ENCODE results near the gene SPRR2B.
"Not testable (repeated sequence)": the region's sequence is repeated elsewhere in the genome, so short reads cannot be mapped to it uniquely, and the experiment has no call there.

Gene SPRR2B

DNA sequence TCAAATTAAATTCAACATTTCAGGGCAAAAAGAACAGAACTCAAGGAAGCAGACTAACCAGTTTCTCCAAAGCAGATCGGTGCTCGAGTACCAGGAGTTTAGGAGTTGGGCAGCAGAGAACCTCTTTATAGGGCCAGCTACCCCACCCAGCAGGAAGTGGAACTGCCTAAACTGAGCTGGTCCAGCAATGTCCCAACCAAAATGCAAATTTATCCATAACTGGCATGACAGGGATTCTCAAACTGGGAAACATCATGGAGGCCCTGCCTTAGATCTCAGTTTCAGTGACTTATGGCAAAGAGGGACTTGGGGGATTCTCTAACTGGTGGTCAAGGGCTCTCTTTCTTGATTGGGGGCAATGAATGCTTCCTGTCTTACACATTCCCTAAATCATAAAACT, at the start of gene SPRR2B:
Gene SPRR2B, minus strand, starts transcription at position 101 of the 400 bp plus-strand sequence. CDS start 772 bp downstream, outside the sequence.
- DNase-seq, result no peak

DNA sequence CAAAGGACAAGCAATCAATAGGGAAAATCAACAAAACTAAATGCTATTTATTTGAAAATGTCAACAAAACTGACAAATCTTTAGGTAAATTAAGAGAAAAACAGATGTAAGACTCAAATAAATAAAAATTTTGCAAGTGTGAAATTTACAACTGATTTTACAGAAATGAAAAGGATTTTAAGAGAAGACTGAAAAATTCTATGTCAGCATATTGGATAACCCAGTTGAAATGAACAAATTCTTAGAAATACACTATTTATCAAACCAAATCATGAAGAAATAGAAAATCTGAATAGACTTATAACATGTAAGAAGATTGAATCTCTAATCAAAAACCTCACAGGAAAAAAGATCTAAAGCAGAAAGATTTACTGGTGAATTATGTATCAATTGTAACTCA, 49.5 kb upstream of the SPRR2B start:
- no peak for DNase-seq

DNA sequence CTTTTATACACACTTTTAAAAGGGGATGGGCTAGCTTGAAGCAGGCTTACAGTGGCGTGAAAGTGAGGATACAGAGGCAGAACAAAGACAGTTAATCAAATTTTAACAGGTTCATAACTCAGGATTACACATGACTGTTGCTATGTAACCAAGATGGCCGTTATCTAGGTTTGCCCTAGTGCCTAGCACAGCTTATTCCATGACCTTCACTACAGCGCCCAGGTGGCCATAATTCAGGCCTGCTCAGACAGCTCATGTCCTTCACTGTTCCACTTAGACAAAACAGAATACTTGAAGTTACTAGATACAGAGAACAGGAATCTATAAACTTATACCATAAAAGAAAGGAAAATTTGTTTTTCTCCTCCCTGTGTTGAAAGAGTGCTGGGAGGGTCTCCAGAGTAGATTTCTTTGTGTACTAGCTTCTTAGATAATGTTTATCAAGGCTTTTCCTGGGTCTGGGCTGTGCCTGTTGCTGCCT, 48.1 kb upstream of the SPRR2B start:
- no peak for DNase-seq

DNA sequence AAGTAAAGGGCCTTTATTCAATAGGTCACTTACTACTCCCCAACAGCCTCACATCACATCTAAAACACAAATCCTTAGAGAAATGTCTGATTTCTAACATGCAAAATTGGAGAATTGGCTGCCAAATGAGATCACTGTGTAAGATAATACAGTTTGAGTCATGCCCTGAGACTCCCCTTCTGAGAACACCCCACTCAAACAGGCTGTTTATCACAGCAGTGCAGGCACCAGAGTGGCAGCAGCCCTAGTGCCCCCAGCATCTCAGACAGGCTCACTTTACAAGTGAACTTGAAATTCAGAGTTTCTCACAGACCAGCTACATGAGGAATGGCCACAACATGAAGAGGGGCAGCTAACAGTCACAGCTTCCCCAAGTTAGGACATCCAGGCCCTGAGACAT, 43.9 kb upstream of the SPRR2B start:
- not testable (repeated sequence) for DNase-seq

DNA sequence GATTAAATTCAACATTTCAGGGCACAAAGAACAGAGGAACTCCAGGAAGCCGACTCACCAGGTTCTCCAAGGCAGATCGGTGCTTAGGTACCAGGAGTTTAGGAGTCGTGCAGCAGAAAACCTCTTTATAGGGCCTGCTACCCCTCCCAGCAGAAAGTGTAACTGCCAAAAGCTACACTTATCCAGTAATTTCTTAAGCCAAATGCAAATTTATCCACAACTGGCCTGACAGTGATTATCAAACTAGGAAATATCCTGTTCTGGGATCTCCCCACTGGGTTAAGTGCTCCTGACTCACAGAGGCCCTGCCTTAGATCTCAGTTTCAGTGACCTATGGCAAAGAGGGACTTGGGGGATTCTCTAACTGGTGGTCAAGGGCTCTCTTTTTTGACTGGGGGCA, 42.0 kb upstream of the SPRR2B start, which contains the start of gene SPRR2F:
Gene SPRR2F, minus strand, starts transcription at position 101 of the 400 bp plus-strand sequence. CDS start 783 bp downstream, outside the sequence.
- no peak for DNase-seq

DNA sequence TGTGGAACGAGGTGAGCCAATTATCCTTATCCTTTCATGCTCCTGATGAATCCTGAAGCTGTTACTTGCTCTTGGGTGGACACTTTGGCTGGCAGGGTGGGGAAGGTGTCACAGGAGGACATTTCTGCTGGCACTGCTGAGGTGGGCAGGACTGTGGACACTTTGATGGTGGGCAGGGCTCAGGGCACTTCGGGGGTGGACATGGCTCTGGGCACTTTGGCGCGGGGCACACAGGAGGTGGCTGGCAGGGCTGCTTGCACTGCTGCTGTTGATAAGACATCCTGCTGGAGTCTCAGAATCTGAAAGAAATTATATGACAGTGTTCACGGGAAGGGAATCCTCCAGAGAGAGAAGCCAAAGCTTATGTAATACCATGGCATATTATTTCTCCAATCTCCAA, 41.0 kb upstream of the SPRR2B start:
- DNase-seq, result not testable (repeated sequence)

DNA sequence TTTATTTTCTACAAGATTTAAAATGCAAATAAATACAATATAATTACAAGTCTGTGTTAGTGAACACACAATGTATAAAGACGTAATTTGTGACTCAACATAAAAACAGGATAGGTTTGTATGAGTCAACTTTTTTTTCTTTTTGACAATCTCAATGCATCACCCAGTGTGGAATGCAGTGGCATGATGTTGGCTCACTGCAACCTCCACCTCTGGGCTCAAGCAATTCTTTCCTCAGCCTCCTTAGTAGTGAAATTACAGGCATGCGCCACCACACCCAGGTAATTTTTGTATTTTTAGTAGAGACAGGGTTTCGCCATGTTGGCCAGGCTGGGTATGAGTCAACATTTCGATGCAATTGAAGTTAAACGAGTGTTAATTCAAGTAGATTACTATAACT, 28.8 kb upstream of the SPRR2B start:
- no peak for DNase-seq

DNA sequence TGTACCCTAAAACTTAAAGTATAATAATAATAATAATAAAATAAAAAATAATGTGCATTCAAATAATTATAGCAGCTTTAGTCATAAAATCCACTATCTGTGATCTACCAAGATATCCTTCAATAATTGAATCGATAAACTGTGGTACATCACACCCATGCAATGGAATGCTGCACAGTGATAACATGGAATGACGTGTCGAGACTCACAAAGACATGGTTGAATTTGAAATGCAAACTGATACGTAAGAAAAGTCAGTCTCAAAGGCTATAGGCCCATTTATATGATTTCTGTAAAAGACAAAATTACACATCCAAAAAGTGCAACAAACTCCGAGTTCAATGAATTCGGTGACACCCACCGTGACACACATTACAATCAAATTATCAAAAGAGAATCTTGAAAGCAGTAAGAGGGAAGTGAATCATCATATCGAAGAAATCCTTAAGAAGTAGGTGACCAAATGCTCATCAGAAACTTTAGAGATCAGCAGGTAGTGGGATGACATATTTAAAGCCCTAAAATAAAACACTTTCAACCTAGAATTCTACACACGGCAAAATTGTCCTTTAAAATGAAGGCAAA, 28.1 kb upstream of the SPRR2B start:
- DNase-seq, result no peak

DNA sequence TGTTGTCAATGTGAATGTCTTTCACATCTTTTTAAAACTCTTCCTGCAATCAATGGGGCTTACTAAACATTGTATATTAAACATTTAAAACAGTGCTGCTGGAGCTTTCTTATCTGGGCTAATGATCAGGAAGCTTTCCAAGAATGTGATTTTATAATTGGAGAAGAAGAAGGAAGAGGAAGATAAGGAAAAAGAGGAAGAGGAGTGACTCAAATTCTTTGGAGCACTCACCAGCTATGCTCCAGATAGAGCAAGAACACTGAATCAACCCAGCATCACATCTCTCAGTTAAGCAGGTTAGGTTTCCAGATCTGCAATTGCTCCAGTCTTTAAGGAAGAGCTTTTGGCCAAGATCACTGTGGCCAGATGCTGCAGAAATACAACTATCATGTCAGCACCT, 24.4 kb upstream of the SPRR2B start:
- no peak for DNase-seq

DNA sequence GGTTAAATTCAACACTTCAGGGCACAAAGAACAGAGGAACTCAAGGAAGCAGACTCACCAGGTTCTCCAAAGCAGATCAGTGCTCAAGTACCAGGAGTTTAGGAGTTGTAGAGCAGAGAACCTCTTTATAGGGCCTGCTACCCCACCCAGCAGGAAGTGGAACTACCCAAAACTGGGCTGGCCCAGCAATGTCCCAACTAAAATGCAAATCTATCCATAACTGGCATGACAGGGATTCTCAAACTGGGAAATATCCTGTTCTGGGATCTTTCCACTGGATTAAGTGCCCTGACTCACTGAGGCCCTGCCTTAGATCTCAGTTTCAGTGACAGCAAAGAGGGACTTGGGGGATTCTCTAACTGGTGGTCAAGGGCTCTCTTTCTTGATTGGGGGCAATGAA, 23.0 kb upstream of the SPRR2B start, which contains the start of gene SPRR2E:
Gene SPRR2E, minus strand, starts transcription at position 101 of the 400 bp plus-strand sequence. CDS start 775 bp downstream, outside the sequence.
- DNase-seq, result no peak

DNA sequence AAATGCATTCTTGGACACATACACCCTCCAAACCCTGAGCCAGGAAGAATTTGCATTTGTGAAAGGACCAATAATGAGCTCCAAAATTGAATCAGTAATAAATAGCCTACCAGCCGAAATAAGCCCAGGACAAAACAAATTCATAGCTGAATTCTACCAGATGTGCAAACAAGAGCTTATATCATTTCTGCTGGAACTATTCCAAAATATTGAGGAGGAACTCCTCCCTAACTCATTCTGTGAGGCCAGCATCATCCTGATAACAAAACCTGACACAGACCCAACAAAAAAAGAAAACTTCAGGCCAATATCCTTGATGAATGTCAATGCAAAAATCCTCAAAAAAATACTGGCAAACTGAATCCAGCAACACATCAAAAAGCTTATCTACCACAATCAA, 16.2 kb upstream of the SPRR2B start:
- DNase-seq, result no peak

DNA sequence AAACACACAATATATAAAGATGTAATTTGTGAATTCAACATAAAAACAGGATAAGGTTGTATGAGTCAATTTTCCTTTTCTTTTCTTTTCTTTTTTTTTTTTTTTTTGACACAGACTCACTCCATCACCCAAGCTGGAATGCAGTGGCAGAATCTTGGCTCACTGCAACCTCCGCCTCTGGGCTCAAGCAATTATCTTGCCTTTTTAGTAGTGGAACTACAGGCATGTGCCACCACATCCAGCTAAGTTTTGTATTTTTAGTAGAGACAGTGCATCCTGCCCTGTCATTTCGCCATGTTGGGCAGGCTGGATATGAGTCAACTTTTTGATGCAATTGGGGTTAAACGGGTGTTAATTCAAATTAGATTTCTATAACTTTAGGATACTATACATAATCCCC, 10.3 kb upstream of the SPRR2B start:
- no peak for DNase-seq

DNA sequence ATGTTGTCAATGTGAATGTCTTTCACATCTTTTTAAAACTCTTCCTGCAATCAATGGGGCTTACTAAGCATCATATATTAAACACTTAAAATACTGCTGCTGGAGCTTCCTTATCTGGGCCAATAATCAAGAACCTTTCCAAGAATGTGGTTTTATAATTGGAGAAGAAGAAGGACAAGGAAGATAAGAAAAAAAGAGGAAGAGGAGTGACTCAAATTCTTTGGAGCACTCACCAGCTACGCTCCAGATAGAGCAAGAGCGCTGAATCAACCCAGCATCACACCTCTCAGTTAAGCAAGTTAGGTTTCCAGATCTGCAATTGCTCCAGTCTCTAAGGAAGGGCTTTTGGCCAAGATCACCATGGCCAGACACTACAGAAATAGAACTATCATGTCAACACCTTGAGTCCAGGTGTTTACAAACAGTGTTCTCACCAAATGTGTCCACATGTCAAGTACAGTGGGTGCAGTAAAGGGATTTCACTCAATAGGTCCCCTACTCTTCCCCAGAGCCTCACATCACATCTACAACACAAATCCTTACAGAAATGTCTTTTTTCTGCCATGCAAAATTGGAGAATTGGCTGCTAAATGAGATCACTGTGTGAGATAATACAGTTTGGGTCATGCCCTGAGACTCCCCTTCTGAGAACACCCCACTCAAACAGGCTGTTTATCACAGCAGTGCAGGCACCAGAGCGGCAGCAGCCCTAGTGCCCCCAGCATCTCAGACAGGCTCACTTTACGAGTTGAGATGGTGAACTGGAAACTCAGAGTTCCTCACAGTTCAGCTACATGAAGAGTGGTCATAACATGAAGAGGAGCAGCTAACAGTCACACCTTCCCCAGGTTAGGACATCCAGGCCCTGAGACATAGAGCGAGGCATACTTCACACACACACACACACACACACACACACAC, 1.7 kb upstream of the SPRR2B start:
- no peak for DNase-seq

DNA sequence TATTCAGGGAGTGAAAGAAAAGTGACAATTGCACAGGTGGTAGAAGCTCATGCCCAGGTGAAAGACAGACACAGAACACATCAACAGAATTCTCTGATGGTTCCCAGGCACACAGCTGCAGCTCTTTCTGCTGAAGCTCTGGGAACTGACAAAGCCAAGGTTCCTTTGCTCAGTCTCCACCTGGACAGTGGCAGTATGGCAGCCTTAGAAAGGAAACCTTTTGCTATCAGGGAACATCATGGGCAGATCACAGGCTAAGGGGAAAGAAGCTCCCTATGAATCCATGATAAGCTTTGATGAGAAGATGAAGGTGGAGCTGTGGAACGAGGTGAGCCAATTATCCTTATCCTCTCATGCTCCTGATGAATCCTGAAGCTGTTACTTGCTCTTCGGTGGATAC, 1.2 kb downstream of the SPRR2B start:
- DNase-seq, result no peak

DNA sequence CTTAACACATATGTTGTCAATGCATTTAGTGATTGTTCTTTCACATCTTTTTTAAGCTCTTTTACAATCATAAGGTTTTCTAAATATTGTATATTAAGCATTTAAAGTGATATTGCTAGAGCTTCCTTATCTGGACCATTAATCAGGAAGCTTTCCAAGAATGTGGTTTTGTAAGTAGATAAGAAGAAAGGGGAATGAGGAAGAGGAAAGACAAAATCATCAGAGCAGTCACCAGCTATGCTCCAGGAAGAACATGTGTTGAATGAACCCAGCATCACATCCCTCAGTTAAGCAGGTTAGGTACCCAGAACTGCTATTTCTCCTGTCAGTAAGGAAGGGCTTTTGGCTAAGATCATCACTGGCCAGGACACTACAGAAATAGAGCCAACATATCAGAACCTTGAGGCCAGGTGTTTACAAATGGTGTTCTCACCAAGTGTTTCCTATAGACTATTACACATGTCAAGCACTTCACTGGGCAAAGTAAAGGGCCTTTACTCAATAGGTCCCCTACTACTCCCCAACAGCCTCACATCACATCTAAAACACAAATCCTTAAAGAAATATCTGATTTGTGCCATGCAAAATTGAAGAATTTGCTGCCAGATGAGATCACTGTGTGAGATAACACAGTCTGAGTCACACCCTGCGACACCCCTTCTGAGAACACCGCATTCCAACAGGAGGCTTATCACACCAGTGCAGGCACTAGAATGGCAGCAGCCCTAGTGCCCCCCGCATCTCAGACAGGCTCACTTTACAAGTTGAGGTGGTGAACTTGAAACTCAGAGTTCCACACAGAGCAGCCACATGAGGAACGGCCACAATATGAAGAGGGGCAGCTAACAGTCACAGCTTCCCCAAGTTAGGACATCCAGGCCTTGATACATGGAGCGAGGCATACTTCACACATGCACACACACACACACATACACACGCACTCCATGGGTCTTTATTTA, 12.3 kb downstream of the SPRR2B start:
- no peak for DNase-seq

DNA sequence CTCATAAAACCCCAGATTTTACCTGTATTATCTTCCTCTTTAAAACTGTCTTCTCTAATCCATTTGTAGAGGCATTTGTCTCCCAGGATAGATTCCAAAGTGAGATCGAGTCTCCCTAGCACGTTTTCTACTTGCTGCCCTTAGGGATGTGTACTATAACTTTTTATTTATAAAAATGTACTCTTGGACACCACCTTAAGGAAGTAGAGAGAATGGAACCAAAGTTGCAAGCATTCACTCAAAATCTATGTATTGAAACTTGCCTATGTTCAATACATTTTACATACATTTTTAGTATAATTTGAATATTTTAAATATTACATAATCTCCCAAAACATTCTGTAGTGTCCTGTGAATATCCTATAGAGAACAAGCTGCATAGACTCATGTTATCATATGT, 13.3 kb downstream of the SPRR2B start:
- DNase-seq, result no peak

DNA sequence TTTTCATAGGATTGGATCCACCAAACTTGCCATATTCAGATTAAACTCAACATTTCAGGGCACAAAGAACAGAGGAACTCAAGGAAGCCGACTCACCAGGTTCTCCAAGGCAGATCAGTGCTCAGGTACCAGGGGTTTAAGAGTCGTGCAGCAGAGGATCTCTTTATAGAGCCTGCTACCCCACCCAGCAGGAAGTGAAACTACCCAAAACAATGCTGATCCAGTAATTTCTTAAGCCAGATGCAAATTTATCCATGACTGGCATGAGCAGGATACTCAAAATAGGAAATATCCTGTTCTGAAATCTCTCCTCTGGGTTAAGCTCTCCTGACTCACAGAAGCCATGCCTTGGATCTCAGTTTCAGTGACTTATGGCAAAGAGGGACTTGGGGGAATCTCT, 14.0 kb downstream of the SPRR2B start, which contains the start of gene SPRR2A:
Gene SPRR2A, minus strand, starts transcription at position 138 of the 400 bp plus-strand sequence. CDS start 777 bp downstream, outside the sequence.
- DNase-seq, result no peak

DNA sequence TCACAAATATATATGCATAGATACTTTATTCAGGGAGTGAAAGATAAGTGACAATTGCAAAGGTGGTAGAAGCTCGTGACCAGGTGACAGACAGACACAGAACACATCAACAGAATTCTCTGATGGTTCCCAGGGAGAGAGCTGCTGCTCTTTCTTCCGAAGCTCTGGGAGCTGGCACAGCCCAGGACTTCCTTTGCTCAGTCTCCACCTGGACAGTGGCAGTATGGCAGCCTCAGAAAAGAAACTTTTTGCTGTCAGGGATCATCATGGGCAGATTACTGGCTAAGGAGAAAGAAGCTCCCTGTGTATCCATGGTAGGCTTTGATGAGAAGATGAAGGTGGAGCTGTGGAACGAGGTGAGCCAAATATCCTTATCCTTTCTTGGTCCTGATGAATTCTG, 15.3 kb downstream of the SPRR2B start:
- DNase-seq, result not testable (repeated sequence)

DNA sequence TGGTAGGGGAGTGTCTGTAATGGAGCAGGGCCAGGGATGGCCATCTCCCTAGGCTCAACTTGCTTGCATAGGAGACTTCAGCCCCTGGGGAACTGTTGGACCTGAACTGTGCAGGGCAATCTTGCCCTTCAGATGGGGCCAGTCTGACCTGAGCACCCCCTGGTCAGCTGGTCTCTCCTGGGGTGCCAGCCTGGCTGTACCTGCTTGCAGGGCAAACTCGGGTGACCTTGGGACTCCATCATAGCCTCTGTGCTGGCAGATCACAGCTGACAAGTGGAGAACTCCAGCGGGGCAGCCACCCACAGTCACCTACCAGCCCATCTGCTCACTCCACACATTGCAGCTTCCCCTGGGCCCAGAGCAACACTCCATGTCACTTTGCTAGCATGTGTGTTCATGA, 22.2 kb downstream of the SPRR2B start:
- no peak for DNase-seq

DNA sequence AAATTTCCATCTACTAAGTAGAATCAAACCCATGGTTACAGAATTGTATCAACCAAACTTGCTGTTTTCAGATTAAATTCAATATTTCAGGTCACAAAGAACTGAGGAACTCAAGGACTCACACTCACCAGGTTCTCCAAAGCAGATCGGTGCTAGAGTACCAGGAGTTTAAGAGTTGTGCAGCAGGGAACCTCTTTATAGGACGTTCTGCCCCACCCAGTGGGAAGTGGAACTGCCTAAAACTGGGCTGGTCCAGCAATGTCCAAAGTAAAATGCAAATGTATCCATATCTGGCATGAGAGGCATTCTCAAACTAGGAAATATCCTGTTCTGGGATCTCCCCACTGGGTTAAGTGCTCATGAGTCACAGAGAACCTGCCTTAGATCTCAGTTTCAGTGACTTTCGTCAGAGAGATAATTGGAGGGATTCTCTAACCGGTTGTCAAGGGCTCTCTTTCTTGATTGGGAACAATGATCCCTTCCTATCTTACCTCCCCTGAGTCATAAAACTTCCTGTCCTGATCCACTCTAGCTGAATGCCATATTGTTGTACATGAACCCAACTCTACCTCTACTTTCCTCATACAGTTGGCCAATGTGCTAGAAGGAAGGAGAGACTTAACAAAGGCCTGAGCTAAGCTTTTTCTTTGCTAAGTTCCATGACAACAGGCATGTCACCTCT, 30.3 kb downstream of the SPRR2B start, which contains the start of gene SPRR2D:
Gene SPRR2D, minus strand, starts transcription at position 171 of the 682 bp plus-strand sequence. CDS start 774 bp downstream, outside the sequence.
- DNase-seq, result no peak

DNA sequence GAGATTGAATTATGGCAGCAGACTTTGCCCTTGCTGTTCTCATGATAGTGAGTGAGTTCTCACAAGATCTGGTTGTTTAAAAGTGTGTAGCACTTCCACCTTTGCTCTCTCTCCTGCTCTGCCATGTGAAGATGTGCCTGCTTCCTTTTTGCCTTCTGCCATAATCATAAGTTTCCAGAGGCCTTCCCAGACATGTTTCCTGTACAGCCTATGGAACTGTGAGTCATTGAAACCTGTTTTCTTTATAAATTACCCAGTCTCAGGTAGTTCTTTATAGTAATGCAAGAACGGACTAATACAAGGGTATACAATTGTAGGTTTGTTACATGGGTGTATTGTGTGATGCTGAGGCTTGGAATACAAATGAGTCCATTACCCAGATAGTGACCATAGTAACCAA, 36.2 kb downstream of the SPRR2B start:
- no peak for DNase-seq

All from NCI-H2081 (cell line).